BE2C (cell line): ENCODE results near the gene EIF5B.

Experiments used
- DNase-seq: peaks from one replicate; pipeline ENCODE4 v3.0.0-alpha.2; 2020
- H3K27me3 ChIP-seq: fragments of 250-450 bp; sonication (Bioruptor Pico); 2 replicates; pipeline ENCODE4 v1.5.1; 2020; ENCODE audit warnings: mild to moderate bottlenecking
- H3K36me3 ChIP-seq: fragments of 250-450 bp; sonication (Bioruptor Pico); 2 replicates; pipeline ENCODE4 v1.5.1; 2020; ENCODE audit warnings: mild to moderate bottlenecking
- H3K4me1 ChIP-seq: fragments of 250-450 bp; sonication (Bioruptor Pico); 2 replicates; pipeline ENCODE4 v1.5.1; 2020
- H3K4me3 ChIP-seq: 2 replicates; pipeline ENCODE4 v1.5.1; 2011; ENCODE audit warnings: low read depth, low read length
- H3K9me3 ChIP-seq: fragments of 250-450 bp; sonication (Bioruptor Pico); 2 replicates; pipeline ENCODE4 v1.5.1; 2020
- CTCF ChIP-seq: IDR thresholded peaks from 2 replicates; pipeline ENCODE4 v1.5.1; 2012; ENCODE audit warnings: mild to moderate bottlenecking, low read depth, low read length

EIF5B gene

GRCh38 chr2:99403524-99403923, 66.3 kb downstream of the EIF5B start:
- Histone ChIP-seq H3K4me1 (no peaks in the 10 kb centered on the region), H3K27me3 (no peaks in the 10 kb centered on the region), H3K9me3 (no peaks in the 10 kb centered on the region), H3K36me3 (peaks cover 33% of the 10 kb centered on the region), H3K4me3 (no peak overlapping the region)
- no peak for TF ChIP-seq CTCF
- no peak for DNase-seq

GRCh38 chr2:99404039-99404796, 67.0 kb downstream of the EIF5B start:
- H3K4me1 ChIP-seq, result no peaks in the 10 kb centered on the region

GRCh38 chr2:99404797-99405669, 67.8 kb downstream of the EIF5B start:
- no peak overlapping the region for H3K4me3 ChIP-seq
- DNase-seq, result no peak
- H3K27me3 ChIP-seq, result no peaks in the 10 kb centered on the region
- no peaks in the 10 kb centered on the region for H3K9me3 ChIP-seq
- no peak for TF ChIP-seq CTCF
- no peaks in the 10 kb centered on the region for H3K4me1 ChIP-seq
- peaks cover 23% of the 10 kb centered on the region for H3K36me3 ChIP-seq

More at GRCh38 chr2:99404039-99404796, 67.0 kb downstream of the EIF5B start:
- no peak for TF ChIP-seq CTCF
- no peak overlapping the region for H3K4me3 ChIP-seq
- no peaks in the 10 kb centered on the region for H3K27me3 ChIP-seq
- H3K36me3 ChIP-seq, result peaks cover 27% of the 10 kb centered on the region
- H3K9me3 ChIP-seq, result no peaks in the 10 kb centered on the region
- no peak for DNase-seq

GRCh38 chr2:99406137-99406536, 68.9 kb downstream of the EIF5B start:
- no peak for DNase-seq
- TF ChIP-seq CTCF, result no peak
- no peaks in the 10 kb centered on the region for H3K4me1 ChIP-seq
- peaks cover 18% of the 10 kb centered on the region for H3K36me3 ChIP-seq
- H3K27me3 ChIP-seq, result no peaks in the 10 kb centered on the region
- no peaks in the 10 kb centered on the region for H3K9me3 ChIP-seq
- no peak overlapping the region for H3K4me3 ChIP-seq

DNA sequence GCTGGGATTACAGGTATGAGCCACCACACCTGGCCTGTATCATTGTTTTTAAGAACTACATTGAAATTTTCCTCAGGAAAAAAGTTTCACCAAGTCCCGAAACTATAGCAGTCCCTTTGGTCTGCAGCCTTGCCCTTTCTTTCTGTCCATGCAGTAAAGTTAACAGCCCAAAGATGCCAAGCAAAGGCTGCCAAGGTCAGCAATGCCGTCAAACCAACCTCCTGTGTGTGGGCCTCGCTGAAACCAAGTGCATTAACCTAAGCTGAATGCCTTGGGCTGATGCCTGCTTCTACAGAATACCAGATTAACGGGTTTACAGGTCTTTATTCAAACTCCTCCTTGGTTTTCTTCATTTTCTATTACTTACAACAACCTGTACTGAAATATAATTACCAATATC, 73.1 kb downstream of the EIF5B start:
- no peak for TF ChIP-seq CTCF
- no peaks in the 10 kb centered on the region for H3K9me3 ChIP-seq
- no peak overlapping the region for H3K4me3 ChIP-seq
- no peak for DNase-seq
- H3K4me1 ChIP-seq, result no peaks in the 10 kb centered on the region
- H3K36me3 ChIP-seq, result peaks cover 6% of the 10 kb centered on the region
- no peaks in the 10 kb centered on the region for H3K27me3 ChIP-seq

DNA sequence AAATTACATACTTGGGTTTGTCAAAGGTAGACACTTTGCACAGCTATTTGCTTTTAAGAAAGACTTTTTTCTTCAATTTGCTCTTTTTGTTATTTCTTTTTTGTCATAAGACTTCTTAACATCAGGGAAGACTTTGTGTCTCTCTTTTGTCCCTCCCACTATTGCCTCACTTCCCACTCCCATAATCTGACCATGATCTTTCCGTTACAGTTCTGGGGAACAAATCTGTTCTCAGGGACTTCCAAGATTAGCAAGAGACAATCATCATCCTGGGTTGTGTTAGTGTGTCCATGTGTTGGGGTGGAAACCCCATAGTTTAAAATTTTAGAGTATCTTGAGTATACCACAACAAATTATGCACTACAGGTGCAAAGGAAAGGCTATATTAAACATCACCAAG, 77.4 kb downstream of the EIF5B start:
- no peak for TF ChIP-seq CTCF
- no peak for DNase-seq

More for the DNA sequence above, 77.4 kb downstream of the EIF5B start:
- Histone ChIP-seq H3K4me3 (no peak overlapping the region), H3K4me1 (no peaks in the 10 kb centered on the region), H3K9me3 (no peaks in the 10 kb centered on the region), H3K36me3 (peaks cover 8% of the 10 kb centered on the region), H3K27me3 (no peaks in the 10 kb centered on the region)
